A549 (cell line): ENCODE data around the gene UNCX. TPM values are rescaled to one million over a fixed set of nuclear protein-coding genes. Genes with fewer than 3 reads are reported as not detected.

Experiments
- ATAC-seq, 2 experiments: fragments of 200-7000 bp in 1 of 2; fragments of >200 bp in 1 of 2; cut with Nextera tagmentation in 1 of 2; cut with Tn5 transposase in 1 of 2; 3 replicates each; pipeline versions ENCODE4 v1.8.0 to v1.9.1; 2018 to 2020; ENCODE audit warnings: mild to moderate bottlenecking in 1 of 2, moderate library complexity in 1 of 2
- CTCF ChIA-PET: fragments of 300-600 bp; sonication (Branson Sonifier 250); formaldehyde crosslinking; extraction: SDS; loops from one replicate; lab custom pipeline; 2021; ENCODE audit warnings: antibody characterized with exemption, inconsistent platforms; lab: Yijun Ruan, JAX
- POLR2A ChIA-PET: fragments of 350-600 bp; formaldehyde crosslinking; extraction: SDS; loops from one replicate; lab custom pipeline; 2021; ENCODE audit warnings: antibody characterized with exemption, inconsistent platforms; lab: Yijun Ruan, JAX
- DNase-seq, 2 experiments: peaks; one replicate each; pipeline versions ENCODE4 v3.0.0 to v3.0.0-alpha.2; 2011 to 2016; ENCODE audit warnings: low read depth in 1 of 2, low spot score in 1 of 2
- FAIRE-seq: peaks from 2 replicates; lab custom pipeline; 2011; peaks lifted over from hg19 to GRCh38; lab: Jason Lieb, UNC
- H3K27ac ChIP-seq, 2 experiments: fragments of >200 bp; sonication (Bioruptor Twin); formaldehyde crosslinking; 3 replicates each; pipeline ENCODE4 v1.5.1; 2016 to 2017
- H3K4me1 ChIP-seq: fragments of >200 bp; sonication (Bioruptor Twin); formaldehyde crosslinking; 3 replicates; pipeline ENCODE4 v1.6.1; 2016
- H3K4me2 ChIP-seq: fragments of >200 bp; sonication (Bioruptor Twin); formaldehyde crosslinking; 3 replicates; pipeline ENCODE4 v1.6.1; 2016
- H3K4me3 ChIP-seq: fragments of >200 bp; sonication (Bioruptor Twin); formaldehyde crosslinking; 3 replicates; pipeline ENCODE4 v1.5.1; 2016
- H3K9me3 ChIP-seq: fragments of >200 bp; sonication (Bioruptor Twin); formaldehyde crosslinking; 3 replicates; pipeline ENCODE4 v1.6.1; 2016
- CBX8 ChIP-seq: fragments of 200-600 bp; sonication (generic); IDR thresholded peaks from 2 replicates; pipeline ENCODE4 v1.6.1; 2016
- CHD2 ChIP-seq: fragments of 150-350 bp; IDR thresholded peaks from 2 replicates; pipeline ENCODE4 v1.6.1; 2014; ENCODE audit warnings: low read length; ENCODE audit not compliant: partially characterized antibody
- CHD4 ChIP-seq: fragments of 200-600 bp; sonication (generic); IDR thresholded peaks from 2 replicates; pipeline ENCODE4 v1.6.1; 2016; ENCODE audit warnings: antibody characterized with exemption, mild to moderate bottlenecking, borderline replicate concordance
- EHF ChIP-seq: fragments of 250-450 bp; sonication (Bioruptor Pico); IDR thresholded peaks from 2 replicates; pipeline ENCODE4 v1.5.0; 2020; ENCODE audit warnings: mild to moderate bottlenecking
- EHMT2 ChIP-seq: fragments of 200-600 bp; sonication (generic); IDR thresholded peaks from 2 replicates; pipeline ENCODE4 v1.6.1; 2016; ENCODE audit warnings: antibody characterized with exemption, low read depth, mild to moderate bottlenecking, moderate library complexity
- HMGXB4 ChIP-seq: fragments of 250-450 bp; sonication (Bioruptor Pico); IDR thresholded peaks from 2 replicates; pipeline ENCODE4 v1.5.0; 2021; ENCODE audit warnings: mild to moderate bottlenecking, moderate library complexity, borderline replicate concordance
- HOXA7 ChIP-seq: fragments of 250-450 bp; sonication (Bioruptor Pico); IDR thresholded peaks from 2 replicates; pipeline ENCODE4 v1.5.0; 2020; ENCODE audit warnings: mild to moderate bottlenecking, moderate library complexity
- HOXB5 ChIP-seq: fragments of 250-450 bp; sonication (Bioruptor Pico); IDR thresholded peaks from 2 replicates; pipeline ENCODE4 v1.5.0; 2020; ENCODE audit warnings: mild to moderate bottlenecking, moderate library complexity
- KDM1A ChIP-seq: fragments of 200-600 bp; sonication (generic); IDR thresholded peaks from 2 replicates; pipeline ENCODE4 v1.6.1; 2016; ENCODE audit warnings: low read depth, mild to moderate bottlenecking
- KDM5A ChIP-seq: fragments of 200-600 bp; sonication (generic); IDR thresholded peaks from 2 replicates; pipeline ENCODE4 v1.6.1; 2016; ENCODE audit warnings: antibody characterized with exemption, mild to moderate bottlenecking
- NR3C1 ChIP-seq: fragments of >200 bp; sonication (Bioruptor Twin); formaldehyde crosslinking; IDR thresholded peaks from 3 replicates; pipeline ENCODE4 v1.6.1; 2017
- POLR2A ChIP-seq: IDR thresholded peaks from 2 replicates; pipeline ENCODE4 v1.6.1; 2012; ENCODE audit warnings: mild to moderate bottlenecking, low read length
- POLR2AphosphoS2 ChIP-seq: conservative IDR thresholded peaks from 2 replicates; pipeline ENCODE4 v1.6.1; 2012; ENCODE audit warnings: low read length, improper control_type of control experiment, inconsistent platforms
- TFCP2L1 ChIP-seq: fragments of 250-450 bp; sonication (Bioruptor Pico); IDR thresholded peaks from 2 replicates; pipeline ENCODE4 v1.5.0; 2021; ENCODE audit warnings: mild to moderate bottlenecking
- TP53 ChIP-seq: fragments of 250-450 bp; sonication (Bioruptor Pico); IDR thresholded peaks from 2 replicates; pipeline ENCODE4 v1.5.0; 2021; ENCODE audit warnings: mild to moderate bottlenecking, moderate library complexity
- ZSCAN20 ChIP-seq: fragments of 250-450 bp; sonication (Bioruptor Pico); IDR thresholded peaks from 2 replicates; pipeline ENCODE4 v1.8.0; 2022; ENCODE audit warnings: mild to moderate bottlenecking, moderate library complexity
- WGBS: methylation state at CpG from one replicate; pipeline ENCODE4 v1.1.6; 2017; ENCODE audit errors: missing lambda C conversion rate; 5-methylcytosine and 5-hydroxymethylcytosine counted together
- polyA plus RNA-seq, 4 experiments: library from polyadenylated mRNA; depleted of rRNA in 3 of 4; stranded (reverse); fragments of >200 nt; fragmentation: RNase III in 1 of 4; extraction: RNeasy Plus Mini Kit Qiagen cat#74134 plus additional on column Dnase treatment in 1 of 4; gene quantifications; 2 replicates in 3 of 4; 3 replicates in 1 of 4; pipeline ENCODE4 v1.2.3, GENCODE V29; 2011 to 2017
- TF ChIP-seq, protein P1 (sequence below): fragments of >200 bp; sonication (Bioruptor Twin); formaldehyde crosslinking; IDR thresholded peaks from 2 replicates; pipeline ENCODE4 v1.6.1; 2016
- TF ChIP-seq, protein P2 (sequence below): fragments of 450-650 bp; IDR thresholded peaks from 2 replicates; pipeline ENCODE4 v1.6.1; 2014; ENCODE audit warnings: antibody characterized with exemption

Gene UNCX
- polyA plus RNA-seq, 2 of the 4 experiments (the other 2 are of a cell fraction): not detected

- H3K4me2 ChIP-seq: no peak overlapping the region
- ChIA-PET POLR2A (no interaction called here), CTCF (interaction anchor here (1.0 to 2.7 kb wide), 2 partner anchors 39 to 43 kb away, joined by 4 to 8 read pairs; no protein-coding TSS in a partner anchor)
- FAIRE-seq (no peak), ATAC-seq (no peak), DNase-seq (no peak)
- no peak overlapping the region for H3K4me3 ChIP-seq
- no peaks in the 10 kb centered on the region for H3K4me1 ChIP-seq
- TF ChIP-seq, protein P1, sequence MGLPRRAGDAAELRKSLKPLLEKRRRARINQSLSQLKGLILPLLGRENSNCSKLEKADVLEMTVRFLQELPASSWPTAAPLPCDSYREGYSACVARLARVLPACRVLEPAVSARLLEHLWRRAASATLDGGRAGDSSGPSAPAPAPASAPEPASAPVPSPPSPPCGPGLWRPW: no peak
- TF ChIP-seq HOXB5 (CRISPR knock-in tag) (no peak), EHMT2 (no peak), EHF (CRISPR knock-in tag) (no peak), POLR2AphosphoS2 (no peak)
- TF ChIP-seq, protein P2, sequence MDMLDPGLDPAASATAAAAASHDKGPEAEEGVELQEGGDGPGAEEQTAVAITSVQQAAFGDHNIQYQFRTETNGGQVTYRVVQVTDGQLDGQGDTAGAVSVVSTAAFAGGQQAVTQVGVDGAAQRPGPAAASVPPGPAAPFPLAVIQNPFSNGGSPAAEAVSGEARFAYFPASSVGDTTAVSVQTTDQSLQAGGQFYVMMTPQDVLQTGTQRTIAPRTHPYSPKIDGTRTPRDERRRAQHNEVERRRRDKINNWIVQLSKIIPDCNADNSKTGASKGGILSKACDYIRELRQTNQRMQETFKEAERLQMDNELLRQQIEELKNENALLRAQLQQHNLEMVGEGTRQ: no peak
- 32% methylated on average over 26 of the region's 30 CpGs for WGBS
- no peaks in the 10 kb centered on the region for H3K9me3 ChIP-seq
- no peak overlapping the region for H3K27ac ChIP-seq
These were observed 31.9 kb downstream of the UNCX start for GRCh38 chr7:1264345-1265280.

DNA sequence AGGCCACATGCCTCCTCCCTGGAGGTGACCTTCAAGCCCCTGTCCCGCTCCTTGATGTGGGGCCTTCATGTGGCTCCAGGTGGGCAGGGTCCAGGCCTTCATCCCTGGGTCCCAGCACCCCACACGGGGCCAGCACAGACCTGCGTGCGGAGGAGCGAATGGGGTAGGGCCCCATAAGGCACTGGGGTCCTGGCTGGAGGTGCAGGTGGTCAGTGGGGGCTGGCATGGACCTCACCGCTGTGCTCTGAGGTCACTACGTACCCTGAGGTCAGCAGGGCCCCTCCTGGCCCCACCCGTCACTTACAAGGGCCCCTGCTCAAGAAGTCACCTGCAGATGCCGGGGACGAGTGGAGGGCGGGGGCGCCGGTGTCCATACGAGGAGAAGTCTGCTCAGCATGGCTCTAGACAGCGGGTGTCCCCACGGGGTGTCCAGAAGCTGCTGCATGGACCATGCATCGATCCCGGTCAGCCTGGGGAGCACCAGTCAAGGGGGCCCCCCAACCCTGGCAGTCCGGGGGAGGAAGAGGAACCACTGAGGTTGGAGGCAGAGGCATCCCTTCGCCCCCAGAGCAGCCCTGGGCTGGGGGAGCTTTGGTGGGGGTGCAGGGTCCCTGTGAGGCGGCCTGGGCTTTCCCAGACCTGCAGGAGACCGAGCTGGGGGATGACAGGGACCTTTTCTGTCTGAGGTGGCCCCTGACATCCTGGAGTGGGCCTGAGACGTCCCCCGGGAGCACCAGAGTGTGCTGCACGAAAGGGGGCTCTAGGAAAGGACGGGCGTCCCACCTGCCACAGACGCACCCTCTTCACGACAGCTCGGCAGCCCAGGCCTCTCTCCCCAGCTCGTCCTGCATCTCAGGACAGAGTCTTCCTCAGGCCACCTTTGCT lies 34.6 kb downstream of the UNCX start:
- no peak overlapping the region for H3K4me2 ChIP-seq
- DNase-seq (no peak), FAIRE-seq (no peak), ATAC-seq (no peak; a peak in 2 of 6 replicates)
- WGBS: 37% methylated on average over 21 of the region's 31 CpGs
- H3K27ac ChIP-seq: no peak overlapping the region
- no peak for TF ChIP-seq ZSCAN20
- no peak for TF ChIP-seq HOXA7 (CRISPR knock-in tag)
- no peak for TF ChIP-seq CHD4
- TF ChIP-seq TFCP2L1 (CRISPR knock-in tag): no peak
- TF ChIP-seq CHD2: no peak
- TF ChIP-seq CBX8: no peak
- TF ChIP-seq NR3C1: no peak
- no peak for TF ChIP-seq POLR2A
- no peak for TF ChIP-seq KDM5A
- no peak for TF ChIP-seq KDM1A
- TF ChIP-seq, protein P1: no peak
- TF ChIP-seq HMGXB4 (CRISPR knock-in tag): no peak
- no peak for TF ChIP-seq TP53 (CRISPR knock-in tag)
- ChIA-PET POLR2A (no interaction called here), CTCF (interaction anchor here (1.3 to 1.8 kb wide), 2 partner anchors 41 to 73 kb away, joined by 4 to 5 read pairs; no protein-coding TSS in a partner anchor)
- H3K4me1 ChIP-seq: no peaks in the 10 kb centered on the region
- no peak overlapping the region for H3K4me3 ChIP-seq
- no peaks in the 10 kb centered on the region; the same call in 2 of the 3 replicates for H3K9me3 ChIP-seq
